Epithelial cell of prostate (primary cell): Measurements from ENCODE around the gene C2CD4A.
"Not testable (repeated sequence)": the region's sequence is repeated elsewhere in the genome, so short reads cannot be mapped to it uniquely, and the experiment has no call there.

Experiments
- DNase-seq: peaks from one replicate; pipeline ENCODE4 v3.0.0-alpha.2; 2011; ENCODE audit warnings: low read depth, low spot score
- H3K27ac ChIP-seq: fragments of 450-650 bp; 2 replicates; pipeline ENCODE4 v1.5.1; 2017; ENCODE audit warnings: mild to moderate bottlenecking

C2CD4A gene

DNA sequence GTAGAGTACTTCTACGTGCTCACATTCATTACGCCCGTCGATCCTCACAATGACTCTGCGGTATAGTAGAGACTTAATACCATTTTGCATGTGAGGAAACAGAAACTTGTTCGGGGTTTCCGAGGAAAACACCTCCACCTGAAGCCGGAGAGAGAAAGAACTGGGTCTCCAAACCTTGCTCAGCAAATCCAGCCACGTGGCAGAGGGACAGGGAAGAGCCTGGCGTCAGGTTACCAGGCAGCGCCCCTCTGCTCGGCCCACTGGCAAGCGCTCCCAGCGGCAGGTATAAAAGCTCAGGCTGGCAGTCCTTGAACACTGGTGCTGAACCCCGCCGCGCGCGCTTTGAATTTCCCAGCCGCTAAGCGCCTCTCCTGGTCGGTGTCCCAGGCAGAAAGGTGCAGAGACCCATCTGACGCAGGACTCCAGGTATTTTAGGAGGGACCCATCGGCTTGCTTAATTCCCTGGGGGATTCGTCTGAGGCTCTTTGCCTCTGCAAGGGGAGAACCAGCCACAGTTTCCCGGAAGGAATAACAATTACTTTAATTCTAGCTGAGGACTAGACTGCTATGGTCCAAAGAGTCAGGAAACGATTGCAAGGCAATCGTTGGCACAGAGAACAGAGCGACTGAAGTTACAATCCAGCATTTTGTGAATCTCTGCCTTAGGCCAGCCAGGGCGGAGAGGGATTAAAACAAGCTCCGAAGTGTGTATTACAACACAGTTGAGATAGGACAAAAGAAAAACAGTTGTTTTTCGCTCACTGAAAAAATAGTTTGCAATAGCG, at the start of gene C2CD4A:
TSS of gene C2CD4A (plus strand) at position 315 of the 785 bp plus-strand sequence. CDS start 637 bp downstream, outside the sequence.
- no peak within 1 kb of the TSS for H3K27ac ChIP-seq
- no peak for DNase-seq

DNA sequence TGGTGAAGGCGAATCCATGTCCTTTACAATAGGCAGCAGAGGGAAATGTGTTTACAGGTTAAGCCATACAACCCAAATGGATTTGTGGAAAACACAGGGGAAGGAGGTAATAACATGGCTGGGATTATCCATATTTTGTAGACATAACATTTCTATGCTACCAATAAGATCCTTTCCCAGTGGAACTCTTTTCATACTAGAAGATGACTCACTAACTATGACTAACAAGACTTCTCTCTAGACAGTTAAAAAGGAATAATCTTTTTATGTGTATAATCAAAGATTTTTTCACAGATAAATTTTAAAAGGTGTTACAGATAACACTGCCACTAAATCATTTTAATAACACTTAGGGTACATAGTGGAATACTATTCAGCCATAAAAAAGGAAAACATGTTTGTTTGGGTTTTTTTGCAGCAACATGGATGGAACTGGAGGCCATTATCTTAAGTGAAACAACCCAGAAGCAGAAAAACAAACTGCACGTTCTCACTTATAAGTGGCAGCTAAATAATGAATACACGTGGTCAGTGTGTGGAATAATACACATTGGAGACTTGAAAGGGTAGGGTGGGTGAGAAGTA, 46.1 kb upstream of the C2CD4A start:
- H3K27ac ChIP-seq = no peak overlapping the region
- no peak for DNase-seq

GRCh38 chr15:62021991-62022600, 44.7 kb upstream of the C2CD4A start:
- H3K27ac ChIP-seq = no peak overlapping the region
- no peak for DNase-seq

- no peak overlapping the region for H3K27ac ChIP-seq
- no peak for DNase-seq
Measured at GRCh38 chr15:62026487-62027262, 40.1 kb upstream of the C2CD4A start.

DNA sequence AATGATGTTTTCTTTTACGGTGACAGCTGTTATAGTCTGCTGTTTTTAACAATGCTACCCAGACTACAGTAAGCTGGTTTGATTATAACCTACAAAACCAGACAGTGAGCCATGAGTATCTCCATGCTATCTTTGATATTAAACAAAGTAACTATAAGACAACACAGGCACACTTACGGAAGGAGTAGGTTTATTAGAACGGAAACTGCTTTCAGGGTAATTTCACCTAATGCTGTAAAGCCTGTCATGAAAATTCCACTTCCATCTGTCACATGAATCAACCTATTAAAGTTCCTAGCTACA, 39.6 kb upstream of the C2CD4A start:
- H3K27ac ChIP-seq = no peak overlapping the region
- no peak for DNase-seq

DNA sequence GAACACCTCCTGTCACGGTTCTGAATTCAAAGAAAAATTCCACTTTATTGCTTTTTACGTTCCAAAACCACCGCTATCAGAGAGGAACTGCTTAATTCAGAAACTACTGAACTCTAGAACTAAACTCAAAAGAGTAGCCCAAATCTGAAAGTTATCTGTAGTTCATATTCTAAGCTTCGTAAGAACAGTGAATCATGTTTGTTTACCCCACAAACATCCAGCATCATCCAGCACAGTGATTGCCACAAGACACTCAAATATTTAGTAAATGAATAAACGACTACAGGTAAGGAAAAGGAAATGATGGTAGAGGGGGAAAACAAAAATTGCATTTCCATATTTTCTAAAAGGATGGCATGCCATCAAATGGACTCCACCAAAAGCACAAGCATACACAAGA, 38.9 kb upstream of the C2CD4A start:
- no peak for DNase-seq

GRCh38 chr15:62035256-62035924, 31.4 kb upstream of the C2CD4A start:
- no peak overlapping the region for H3K27ac ChIP-seq
- DNase-seq = no peak

More for the DNA sequence above, 38.9 kb upstream of the C2CD4A start:
- H3K27ac ChIP-seq = no peak overlapping the region

- H3K27ac ChIP-seq = no peak overlapping the region
- DNase-seq = no peak
Measured at GRCh38 chr15:62046078-62046743, 20.6 kb upstream of the C2CD4A start.

DNA sequence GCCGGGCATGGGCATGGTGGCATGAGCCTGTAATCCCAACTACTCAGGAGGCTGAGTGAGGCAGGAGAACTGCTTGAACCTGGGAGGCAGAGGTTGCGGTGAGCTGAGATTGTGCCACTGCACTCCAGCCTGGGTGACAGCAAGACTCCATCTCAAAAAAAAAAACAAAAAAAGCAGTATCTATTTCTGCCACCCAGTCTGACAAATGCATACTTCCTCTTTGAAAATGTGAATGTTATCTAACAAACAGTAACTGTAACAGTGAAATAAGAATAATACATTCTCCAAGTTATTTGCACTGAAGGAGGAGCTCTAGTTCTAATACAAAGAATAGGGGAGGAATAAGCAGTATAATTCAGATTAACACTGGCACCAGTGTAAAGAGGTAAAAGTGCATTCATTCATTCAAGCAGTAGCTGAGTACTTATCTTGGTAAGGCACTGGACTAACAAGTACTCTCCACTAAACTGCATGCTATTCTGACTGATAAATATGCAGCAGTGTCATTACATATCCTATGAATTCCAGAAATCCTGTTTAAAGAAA, 19.4 kb upstream of the C2CD4A start:
- DNase-seq = no peak

DNA sequence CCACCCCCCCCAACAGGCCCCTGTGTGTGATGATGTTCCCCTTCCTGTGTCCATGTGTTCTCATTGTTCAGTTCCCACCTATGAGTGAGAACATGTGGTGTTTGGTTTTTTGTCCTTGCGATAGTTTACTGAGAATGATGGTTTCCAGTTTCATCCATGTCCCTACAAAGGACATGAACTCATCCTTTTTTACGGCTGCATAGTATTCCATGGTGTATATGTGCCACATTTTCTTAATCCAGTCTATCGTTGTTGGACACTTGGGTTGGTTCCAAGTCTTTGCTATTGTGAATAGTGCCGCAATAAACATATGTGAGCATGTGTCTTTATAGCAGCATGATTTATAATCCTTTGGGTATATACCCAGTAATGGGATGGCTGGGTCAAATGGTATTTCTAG, 18.5 kb upstream of the C2CD4A start:
- H3K27ac ChIP-seq, DNase-seq: not testable (repeated sequence)

More for the DNA sequence above, 19.4 kb upstream of the C2CD4A start:
- no peak overlapping the region for H3K27ac ChIP-seq

GRCh38 chr15:62050115-62050514, 16.7 kb upstream of the C2CD4A start:
- no peak for DNase-seq
- H3K27ac ChIP-seq = no peak overlapping the region

DNA sequence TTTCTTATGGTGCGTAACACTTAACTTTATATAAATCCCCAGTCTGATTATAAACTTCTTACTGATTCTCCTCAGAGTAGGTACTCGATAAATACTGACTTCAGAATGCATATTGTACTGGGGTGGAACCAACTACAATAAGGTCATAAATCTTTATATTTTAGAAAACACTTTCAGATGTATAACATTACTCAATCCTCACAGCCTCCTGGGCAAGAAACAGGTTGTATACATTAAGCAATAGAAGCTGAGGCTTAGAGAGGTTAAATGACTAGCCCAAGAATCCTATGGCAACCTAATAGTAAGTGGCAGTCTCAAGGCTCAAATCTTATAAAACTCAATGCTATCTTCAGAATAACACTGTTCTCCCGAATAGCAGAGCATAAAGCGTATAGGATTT, 15.6 kb upstream of the C2CD4A start:
- no peak overlapping the region for H3K27ac ChIP-seq
- DNase-seq = no peak

DNA sequence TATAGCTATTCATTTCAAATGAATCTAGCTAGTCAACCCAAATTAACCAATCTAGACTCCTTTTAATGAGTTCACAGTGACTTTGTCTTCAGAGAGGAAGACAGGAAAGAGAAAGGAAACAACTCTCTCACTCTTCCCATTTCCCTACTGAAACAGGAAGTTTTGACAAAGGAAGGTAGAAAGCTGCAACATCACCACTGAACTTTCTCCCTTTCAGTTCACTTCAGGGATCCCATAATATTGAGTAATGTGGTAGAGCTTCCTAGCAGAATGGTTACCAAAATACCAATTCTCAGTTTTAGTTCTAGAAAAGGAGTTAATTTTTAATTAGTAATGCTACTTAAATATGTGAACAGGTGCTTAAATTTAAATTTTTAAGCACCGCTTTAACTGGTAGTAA, 14.1 kb upstream of the C2CD4A start:
- no peak overlapping the region for H3K27ac ChIP-seq
- no peak for DNase-seq

DNA sequence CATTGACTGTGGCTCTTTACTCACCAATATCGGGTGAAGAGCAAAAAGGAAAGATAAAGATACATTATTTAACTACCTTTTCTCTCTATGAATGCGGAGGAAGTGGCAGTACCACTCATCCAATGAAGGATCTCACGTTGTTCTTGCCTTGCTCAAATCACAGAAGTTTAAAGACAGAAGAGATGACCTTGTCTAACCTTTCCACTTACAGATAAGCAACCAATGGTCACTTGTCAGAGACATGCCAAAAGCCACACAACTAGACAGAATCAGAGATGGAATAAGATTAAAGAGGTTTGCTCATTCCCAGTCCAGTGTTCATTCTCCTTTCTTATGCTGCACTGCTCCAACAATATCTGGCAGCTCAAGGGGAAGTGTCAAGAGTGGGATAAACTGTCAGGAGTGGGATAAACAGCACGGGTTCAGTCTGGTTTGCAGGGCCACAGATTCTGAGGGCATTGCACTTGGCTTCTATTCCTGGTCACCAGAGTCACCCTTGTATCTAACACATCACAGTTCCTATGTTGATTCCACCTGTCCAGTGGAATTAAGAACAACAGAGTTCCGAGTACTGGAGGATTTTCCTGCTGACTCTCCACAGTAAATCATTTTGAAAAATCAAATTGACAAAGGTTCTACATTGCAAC, 13.2 kb upstream of the C2CD4A start:
- DNase-seq = no peak
- H3K27ac ChIP-seq = no peak overlapping the region

DNA sequence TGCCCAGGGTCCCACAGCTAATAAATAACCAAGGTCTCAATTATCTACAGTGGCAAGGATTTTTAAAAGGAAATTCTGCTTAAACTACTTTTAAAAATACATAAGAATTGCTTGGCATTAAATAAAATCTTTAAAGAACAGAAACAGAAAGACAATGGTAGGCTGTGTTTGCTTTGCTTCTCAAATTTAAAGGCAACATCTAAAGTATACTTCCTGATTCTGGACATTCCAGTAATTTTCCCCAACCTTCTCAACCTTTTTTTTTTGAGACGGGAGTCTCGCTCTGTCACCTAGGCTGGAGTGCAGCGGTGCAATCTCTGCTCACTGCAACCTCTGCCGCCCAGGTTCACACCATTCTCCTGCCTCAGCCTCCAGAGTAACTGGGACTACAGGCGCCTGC, 11.8 kb upstream of the C2CD4A start:
- no peak overlapping the region for H3K27ac ChIP-seq
- no peak for DNase-seq

- no peak for DNase-seq
- H3K27ac ChIP-seq = no peak overlapping the region
Measured at GRCh38 chr15:62057341-62057980, 9.3 kb upstream of the C2CD4A start.

GRCh38 chr15:62058327-62059028, 8.3 kb upstream of the C2CD4A start:
- H3K27ac ChIP-seq = no peak overlapping the region
- DNase-seq = no peak
